GM19099 (cell line): ENCODE data around the gene STXBP5.

Experiments
- POLR2A ChIP-seq: IDR thresholded peaks from 3 replicates; pipeline ENCODE4 v1.6.1; 2011; ENCODE audit warnings: low read depth; ENCODE audit not compliant: insufficient read length; ENCODE audit errors: extremely low read depth

Gene STXBP5

DNA sequence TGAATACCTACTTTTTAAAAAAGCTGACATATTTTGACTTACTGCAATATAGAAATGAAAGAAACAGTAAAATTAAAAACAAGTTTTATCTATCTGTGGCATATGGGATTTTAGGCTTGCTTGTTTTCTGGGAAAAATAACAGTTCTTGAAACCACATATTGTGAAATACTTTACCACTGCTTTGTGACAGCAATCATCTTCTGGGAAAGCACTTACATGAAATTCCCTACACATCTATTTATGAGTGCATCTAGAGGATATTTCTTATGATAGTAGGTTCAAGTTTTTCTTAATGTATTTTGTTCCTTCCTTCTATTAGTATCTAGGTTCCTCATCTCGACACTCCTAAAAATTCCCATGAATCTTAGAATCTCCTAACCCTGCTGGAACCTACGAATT, 75.2 kb downstream of the STXBP5 start:
- TF ChIP-seq POLR2A = no peak

DNA sequence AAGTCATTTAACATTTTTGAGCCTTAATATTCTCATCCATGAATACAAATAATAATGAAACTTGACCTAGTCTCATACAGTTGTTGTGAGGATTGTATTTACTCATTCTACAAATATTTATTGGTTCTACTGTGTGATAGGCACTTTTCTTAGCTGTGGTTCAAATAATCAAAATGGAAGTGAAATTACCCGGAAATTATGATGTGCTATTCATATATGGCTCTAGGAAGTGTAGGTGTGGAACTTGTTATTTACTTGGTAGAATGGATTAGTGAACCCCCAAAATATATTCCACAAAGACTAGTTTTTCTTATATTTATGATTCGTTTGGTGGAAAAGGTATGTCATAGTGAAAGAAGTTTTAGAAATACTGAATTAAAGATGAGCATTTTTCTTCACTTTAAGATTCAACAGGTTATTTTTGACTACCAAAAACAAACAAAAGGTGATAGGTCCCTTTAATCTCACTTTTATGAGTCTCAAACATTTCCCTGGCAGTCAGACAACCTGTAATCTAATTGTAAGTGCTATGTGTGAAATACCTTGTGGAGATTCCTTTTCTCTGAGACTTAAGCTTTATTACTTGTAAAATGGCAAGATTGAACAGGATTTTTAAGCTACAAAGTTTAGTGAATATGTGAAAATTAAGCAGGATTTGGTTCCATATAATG, 77.8 kb downstream of the STXBP5 start:
- TF ChIP-seq POLR2A = no peak

DNA sequence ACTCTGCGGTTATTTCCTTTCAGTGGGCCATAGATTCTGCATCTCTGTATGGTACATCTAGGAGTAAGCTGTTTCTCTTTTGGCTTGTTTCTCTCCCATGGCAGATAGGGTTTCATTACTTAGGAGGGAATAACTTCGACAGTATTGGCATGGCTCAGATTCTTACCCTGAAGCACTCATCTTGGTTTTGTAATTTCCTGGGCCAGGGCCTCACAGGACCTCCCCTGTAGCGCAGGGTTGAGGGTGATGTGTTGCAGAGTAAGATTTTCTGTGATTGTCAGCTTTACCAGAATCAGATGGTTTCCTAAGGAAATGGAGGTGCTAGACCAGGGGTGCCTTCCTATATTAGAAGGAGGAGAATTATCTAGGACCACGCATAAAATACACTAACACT, 78.3 kb downstream of the STXBP5 start:
- no peak for TF ChIP-seq POLR2A

DNA sequence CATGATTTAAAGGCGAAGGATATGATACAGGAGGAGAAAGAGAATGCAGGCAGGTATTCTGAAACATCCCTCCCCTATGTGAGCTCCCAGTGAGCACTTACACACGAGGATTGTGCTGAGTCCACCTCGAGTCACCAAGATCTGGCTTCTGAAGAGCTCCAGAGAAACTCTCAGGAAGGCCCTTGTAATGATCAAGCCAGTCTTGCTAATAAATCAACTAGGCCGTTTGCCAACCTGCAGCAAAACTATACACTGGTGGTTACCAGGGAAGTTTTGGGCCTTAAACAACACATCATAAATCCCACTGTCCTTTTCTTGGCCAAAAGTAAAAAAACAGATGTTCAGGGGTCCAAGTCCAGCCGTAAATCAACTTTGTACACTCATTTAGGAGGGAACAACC, 79.2 kb downstream of the STXBP5 start:
- TF ChIP-seq POLR2A = no peak

DNA sequence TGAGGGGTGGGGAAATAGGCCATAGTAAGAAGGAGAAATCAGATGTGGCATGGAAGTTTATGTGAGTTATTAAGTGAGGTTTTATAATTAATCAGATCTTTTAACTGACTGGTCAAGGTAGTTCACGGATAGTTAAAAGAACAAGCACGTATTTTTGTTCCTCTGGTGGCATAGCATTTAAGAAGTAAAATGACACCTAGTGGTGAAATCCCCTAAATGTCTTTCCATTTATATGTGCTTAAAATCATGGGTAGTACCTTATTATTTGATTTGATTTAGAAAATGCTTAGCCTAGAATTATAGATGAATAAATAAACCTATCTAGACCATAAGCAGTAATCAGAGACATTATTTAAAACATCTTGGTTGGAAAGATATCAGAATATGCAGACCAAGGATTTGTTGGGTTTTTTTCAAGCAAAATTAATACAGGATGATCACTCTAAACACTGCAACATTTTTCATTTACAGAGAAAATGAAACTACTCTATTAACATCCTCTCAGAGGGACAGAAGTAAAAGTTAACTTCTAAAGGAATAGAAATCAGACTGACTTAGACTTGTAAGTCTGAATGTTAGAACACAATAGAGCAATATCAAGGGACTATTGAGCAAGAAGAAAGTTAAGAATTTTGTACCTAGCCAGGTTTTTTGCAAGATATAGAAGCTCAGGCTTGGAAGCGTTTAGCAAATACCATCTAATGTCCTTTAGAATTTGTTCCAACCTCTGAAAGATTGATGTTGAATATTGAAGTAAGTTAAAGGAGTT, 81.1 kb downstream of the STXBP5 start:
- TF ChIP-seq POLR2A = no peak

DNA sequence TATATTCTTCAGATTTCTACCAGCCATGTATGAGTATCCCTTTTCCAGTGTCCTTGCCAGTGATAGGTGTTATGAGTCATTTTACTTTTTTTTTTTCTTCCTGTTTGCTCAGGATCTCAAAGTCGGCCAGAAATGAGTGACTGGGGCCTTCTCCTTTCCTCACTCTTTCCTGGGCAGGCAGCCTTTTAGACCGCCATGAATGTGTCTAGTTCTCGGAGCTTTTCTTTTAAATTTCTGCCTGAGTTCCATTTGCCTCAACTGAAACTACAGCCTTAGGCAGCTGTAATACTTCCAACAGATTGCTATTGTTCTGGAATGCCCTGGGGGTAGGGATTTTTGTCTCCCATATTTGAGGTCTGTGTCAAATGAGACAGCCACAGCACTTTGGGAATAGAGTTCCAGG, 83.7 kb downstream of the STXBP5 start:
- TF ChIP-seq POLR2A = no peak

DNA sequence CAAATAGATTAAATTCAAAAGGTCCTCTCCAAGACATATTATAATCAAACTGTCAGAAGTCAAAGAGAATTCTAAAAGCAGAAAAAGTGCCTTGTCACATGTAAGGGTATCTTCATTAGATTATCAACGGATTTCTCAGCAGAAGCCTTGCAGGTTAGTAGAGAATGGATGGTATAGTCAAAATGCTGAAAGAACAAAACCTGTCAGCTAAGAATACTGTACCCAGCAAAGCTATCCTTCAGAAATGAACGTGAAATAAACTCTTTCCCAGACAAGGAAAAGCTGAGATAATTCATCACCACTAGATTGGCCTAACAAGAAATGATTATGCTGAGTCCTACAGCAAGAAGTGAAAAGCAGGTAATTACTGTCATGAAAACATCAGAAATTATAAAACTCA, 92.9 kb downstream of the STXBP5 start:
- TF ChIP-seq POLR2A = no peak

DNA sequence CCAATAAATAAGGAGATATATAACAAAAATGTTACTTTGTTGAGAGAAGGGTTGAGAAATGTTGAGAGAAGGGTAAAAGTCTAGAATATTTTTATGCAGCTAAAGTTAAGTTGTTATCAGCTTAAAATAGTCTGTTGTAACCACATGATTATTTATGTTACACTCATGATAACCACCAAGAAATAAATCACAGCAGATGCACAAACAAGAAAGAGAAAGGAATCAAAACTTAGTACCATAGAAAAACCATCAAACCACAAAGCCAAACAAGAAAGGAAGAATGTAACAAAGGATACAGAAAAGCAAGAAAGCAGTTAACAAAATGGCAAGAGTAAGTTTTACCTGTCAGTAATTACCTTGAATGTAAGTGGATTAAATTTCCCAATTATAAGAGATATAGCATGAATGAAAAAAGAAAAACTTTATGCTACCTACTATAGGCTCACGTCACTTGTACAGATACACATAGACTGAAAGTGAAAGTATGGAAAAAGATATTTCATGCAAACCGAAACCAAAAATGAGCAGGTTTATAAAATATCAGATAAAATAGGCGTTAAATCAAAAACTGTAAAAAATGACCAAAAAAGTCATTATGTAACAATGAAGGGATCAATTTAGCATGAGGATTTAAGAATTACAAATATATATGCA, 93.6 kb downstream of the STXBP5 start:
- no peak for TF ChIP-seq POLR2A

DNA sequence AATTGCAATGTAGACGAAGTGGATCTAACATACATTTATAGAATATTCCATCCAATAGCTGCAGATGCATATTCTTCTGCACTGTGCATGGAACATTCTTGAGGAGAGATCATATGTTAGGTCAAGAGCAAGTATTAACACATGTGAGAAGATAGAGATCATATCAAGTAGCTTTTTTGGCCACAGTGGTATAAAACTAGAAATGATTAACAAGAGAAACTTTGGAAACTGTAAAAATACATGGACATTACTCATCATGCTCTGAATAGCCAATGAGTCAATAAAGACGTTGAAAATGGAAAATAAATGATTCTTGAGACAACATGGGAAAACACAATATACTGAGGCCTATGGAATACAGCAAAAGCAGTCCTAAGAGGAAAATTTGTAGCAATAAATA, 94.2 kb downstream of the STXBP5 start:
- no peak for TF ChIP-seq POLR2A

DNA sequence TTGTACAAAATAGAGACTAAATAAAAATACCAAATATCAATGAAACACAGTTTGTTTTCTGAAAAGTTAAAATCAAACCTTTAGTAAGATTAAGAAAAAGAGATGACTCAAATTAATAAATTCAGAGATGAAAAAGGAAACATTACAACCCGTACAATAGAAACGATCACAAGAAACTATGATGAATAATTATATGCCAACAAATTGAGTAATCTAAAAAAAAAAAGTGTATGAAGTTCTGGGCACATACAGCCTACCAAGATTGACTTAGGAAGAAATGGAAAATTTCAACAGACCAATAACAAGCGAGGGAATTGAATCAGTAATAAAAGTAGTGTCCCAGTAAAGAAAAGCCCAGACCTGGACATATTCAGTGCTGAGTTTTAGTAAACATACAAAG, 94.8 kb downstream of the STXBP5 start:
- TF ChIP-seq POLR2A = no peak

DNA sequence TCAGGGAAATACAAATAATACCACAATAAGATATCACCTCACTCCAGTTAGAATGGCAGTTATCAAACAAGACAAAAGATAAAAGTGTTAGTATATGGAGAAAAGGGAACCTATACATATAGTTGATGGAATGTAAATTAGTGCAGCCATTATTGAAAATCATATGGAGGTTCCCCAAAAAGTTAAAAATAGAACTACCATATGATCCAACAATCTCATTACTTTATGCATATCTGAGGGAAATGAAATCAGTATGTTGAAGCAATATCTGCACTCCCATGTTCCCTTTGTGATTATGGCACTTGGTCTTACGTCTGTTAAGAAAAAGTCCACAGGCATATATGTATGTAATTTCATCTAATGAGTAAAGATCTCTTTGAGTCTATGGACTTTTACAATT, 96.9 kb downstream of the STXBP5 start:
- no peak for TF ChIP-seq POLR2A

DNA sequence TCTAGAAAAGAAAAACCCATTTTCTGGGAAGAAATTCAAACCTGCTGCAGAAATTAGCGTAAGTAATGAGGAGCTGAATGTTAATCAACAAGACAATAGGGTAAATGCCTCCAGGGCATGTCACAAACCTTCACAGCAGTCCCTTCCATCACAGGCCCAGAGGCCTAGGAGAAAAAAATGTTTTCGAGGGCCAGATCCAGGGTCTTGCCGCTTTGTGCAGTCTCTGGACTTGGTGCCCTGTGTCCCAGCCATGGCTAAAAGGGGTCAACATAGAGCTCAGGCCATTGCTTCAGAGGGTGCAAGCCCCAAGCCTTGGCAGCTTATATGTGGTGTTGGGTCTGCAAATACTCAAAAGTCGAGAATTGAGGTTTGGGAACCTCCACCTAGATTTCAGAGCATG, 99.8 kb downstream of the STXBP5 start:
- TF ChIP-seq POLR2A = no peak

DNA sequence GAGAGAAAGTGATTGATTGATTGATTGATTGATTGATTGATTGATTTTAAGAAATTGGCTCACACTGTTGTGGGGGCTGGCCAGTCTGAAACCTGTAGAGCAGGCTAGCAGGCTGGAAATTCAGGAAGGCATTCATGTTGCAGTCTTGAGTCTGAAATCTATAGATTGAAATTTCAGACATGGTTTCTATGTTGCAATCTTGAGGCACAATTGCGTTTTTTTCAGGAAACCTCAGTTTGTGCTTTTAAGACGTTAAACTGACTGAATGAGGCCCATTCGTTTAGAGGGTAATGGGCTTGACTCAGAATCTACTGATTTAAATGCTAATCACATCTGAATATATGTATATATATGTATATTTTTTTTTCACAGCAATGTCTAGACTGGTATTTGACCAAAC, 106.3 kb downstream of the STXBP5 start:
- TF ChIP-seq POLR2A = no peak

DNA sequence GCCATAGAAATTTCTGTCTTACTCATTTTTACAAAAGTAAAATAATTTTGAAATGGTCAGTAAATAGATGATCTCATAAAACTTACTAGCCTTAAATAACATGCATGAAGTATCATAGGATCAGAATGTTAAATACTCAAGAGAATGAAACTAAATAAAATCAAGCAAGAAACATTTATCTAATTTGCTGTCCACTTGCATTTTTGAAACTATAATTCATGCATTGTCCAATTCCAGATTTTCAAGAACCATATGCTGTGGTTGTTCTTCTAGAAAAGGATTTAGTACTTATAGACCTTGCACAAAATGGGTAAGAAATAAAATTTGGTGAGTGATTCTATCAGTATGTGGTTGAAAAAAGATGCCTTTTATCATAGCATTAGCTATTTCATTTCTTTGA, 107.0 kb downstream of the STXBP5 start:
- no peak for TF ChIP-seq POLR2A

DNA sequence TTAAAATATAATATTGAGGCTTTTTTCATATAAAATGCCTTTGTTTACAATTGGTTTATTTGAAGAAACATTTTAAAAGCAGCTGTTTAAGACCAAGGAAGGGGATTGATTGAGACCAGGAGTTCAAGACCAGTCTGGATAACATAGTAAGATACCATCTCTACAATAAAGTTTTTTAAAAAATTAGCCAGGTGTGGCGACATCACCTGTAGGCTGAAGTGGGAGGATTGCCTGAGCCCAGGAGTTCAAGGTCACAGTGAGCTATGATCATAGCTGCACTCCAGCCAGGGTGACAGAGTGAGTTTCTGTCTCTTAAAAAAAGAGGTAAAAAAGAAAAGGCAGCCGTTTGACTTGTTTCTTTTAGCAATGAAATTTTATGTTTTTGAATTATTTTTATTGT, 117.0 kb downstream of the STXBP5 start:
- no peak for TF ChIP-seq POLR2A
